ENCODE results near the gene OPCML.

OPCML gene

DNA sequence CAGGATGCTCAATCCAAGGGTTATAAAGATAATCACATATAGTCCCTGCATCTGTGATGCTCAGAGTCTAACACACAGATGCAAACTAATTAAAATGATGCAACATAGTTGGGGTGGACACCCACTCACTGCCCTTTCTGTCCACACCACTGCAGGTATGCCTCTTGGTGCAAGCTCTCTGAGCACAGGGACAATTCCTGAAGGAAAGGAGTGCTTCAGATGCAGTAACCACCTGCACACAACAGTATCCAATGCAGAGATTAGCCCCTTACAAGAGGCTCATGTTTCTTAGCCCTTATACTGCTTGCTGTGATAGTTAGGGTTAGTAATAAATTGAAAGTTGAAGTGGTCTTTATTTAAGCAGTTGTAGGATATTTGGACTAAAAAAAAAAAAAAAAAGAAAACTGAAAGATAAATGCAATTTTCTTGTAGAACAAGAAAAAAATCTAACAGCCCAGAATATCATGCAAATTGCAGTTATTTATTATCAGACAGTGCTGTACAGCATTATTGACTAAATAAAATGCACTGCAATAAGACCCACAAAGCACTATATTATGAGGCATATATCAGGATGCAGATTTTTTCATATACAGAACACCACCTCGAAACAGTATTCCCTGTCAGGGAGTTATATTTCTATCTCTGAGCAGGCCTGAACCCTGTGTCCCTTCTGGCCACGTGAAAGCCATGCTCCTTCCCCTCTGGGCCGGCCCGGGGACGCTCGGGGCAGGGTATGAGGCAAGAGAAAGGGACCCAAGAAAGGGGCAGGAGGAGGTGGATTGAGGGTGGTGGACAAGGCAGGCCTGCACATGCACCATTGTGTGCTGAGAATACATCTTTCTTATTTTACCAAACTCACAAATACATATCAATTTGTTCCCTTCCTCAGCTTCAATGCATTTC is 260.2 kb downstream of the OPCML start:
- DNase-seq, result no peak

DNA sequence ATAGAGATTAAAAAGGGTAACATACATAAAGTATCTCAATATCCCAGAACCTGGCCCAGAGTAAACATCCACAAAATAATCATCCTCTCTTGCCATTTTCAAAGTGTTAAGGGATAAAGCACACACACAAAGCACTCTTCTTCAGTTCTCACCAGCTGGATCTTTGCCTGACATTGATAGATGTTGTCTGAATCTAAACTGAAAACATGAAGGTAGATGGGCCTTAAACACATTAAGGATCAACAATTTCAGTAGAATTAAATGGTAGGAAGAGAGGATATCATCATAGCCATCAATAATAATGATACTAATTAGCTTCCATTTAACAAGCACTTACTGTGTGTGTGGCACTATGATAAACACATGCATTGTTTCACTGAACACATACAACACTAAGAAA is 261.1 kb downstream of the OPCML start:
- DNase-seq, result no peak

DNA sequence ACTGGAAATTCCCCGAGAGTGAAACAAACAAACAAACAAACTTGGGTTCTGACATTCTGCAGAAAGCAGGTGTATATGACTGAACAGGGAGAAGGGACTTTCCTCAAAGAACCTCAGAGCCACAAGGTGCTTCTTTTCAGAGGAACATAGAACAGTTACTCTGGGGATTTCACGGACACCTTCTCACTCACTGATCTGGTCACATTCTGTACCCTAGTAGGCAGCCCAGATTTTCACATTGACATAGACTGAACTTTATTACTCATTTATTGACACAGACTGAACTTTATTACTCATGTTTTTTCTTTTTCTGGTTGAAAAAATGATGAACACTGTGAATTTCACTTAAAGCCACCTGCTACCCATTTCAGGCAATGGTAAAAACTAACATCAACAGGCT is 263.0 kb downstream of the OPCML start:
- DNase-seq, result no peak

DNA sequence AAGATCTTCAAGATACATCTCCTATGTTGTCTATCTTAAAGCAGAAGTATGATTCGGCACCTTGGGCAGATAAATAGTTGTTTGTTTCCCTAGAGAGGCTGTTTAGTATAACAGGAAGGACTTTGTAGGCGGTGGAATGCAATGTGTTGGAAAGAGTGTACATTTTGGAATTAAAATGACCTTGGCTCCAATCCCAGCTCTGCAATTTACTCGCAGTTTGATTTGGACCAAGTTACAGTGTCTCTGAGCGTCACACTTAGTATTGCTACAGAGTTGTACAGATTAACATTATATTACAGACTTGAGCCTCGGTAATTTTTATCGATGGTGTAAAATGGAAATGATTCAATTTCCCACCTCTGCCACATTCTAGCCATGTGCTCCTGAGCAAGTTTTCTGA is 265.3 kb downstream of the OPCML start:
- DNase-seq, result no peak

DNA sequence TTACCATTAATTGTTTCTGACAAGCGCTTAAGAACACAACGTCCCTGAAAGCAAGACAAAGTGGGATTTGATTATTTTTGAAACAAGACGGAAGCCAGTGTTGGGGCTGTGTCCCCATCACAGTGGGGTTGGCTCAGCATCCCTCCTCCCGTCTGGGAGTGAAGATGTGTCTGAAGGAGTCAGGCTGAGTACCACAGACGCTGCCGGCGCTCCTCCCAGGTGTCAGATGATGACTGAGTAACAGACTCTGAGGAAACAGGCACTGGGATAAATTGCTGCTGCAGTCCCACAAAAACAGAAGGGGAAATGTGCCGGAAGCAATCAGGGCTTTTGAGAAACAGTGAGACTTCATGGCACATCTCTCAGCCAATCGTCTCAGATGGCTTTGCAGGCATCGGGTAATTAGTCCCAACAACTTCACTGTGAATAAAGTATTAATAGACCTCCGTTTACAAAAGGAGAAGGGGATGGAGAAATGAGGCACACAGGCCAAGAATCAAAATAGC is 266.7 kb downstream of the OPCML start:
- DNase-seq, result no peak

DNA sequence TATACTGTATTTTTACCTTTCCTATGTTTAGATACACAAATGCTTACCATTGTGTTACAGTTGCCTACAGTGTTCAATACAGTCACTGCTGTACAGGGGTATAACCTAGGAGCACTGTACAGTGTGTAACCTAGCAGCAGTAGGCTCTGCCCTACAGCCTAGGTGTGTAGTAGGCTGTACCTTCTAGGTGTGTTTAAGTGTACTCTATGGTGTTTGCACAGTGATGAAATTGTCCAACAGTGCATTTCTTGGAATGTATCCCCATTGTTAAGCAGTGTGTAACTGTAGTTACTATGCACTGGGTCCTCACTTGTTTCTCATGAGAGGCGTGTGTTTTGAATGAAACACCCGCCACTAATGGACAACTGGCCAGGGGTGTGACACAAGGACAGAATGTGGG is 269.0 kb downstream of the OPCML start:
- DNase-seq, result no peak

DNA sequence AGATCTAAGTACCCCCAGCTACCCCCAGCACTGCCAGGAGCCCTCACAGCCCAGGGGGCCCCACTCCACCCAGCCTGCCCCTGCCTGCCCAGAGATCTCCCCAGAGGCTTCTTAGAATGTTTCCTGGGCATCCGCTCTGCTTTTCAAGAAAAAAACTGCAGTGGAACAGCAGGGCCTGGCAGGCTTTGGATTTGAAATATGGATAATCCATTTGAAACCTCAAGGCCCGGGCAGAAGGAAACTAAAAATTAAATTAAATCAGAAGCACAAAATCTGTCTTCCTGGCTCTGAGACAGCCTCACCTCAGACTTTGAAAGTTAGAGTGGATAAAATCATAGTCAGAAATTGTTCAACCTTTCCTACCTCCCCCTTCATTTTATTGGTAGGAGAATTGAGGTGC is 273.6 kb downstream of the OPCML start:
- DNase-seq, result no peak

DNA sequence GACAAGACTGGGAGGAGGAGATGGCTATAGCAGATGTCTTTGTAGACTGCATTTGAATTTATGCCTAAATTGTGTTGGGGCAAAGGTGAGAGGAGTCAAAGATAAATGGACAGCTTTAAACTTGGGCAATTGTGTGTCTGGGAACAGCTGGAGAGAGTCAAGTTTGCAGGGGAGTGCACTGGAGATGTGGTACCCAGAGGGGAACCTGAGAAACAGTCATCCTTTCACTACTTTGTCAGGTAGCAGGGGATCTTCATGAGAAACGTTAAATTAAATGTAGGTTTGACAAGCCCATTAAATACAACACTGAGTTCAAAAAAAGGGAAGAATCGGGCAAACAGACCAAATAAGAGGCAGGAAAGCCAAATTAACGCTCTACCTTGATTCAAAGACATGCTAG is 277.7 kb downstream of the OPCML start:
- no peak for DNase-seq

DNA sequence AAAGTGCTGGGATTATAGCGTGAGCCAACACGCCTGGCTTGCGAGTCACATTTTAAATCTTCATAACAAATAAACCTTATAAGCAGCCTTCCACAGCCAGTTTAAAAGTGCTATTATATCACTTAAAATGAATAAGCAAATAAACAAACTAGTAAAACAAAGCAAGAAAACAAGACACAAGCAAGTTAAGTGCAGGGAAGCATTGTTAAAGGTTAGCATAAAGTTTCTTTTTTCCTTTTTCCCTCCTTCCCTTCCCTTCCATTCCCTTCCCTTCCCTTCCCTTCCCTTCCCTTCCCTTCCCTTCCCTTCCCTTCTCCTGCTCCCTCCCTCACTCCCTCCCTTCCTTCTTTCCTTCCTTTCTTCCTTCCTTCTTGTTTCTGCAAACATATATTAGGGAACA is 278.7 kb downstream of the OPCML start:
- no peak for DNase-seq

DNA sequence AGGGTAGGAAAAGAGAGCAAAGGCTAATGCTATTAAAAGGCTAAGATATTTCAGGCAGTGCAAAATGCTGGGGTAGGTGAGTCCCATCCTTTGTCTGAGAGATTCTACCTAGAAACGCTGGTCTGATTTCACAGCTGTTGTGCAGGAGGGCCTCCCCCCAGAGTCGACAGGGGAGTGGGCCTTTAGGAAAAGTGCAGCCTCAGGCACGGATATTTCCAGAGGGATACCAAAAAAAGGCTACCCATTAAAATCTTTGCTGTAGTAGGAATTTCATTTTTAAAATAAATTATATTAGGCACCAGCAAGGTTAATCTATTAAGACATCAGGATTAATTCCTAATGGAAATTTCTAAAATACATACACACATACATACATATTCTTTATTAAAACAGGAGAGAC is 280.5 kb downstream of the OPCML start:
- DNase-seq, result no peak

DNA sequence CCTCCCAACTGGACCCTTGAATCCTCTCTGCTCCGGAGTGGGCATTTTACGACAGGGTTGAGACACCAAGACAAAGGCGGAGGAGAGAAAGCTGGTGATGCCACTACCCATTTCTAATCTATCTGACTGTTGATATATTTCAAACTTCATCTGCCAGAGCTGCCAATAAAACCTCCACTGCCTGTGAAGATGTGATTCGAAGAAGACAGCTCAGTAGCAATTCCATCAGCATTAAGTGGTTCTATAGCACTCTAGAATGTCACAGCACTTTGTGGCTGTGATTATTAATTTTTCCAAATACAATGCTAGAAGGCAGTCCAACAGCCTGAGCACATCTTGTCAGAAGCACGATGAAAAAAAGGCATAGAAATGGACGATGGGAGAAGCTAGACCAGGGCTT is 282.8 kb downstream of the OPCML start:
- DNase-seq, result no peak

DNA sequence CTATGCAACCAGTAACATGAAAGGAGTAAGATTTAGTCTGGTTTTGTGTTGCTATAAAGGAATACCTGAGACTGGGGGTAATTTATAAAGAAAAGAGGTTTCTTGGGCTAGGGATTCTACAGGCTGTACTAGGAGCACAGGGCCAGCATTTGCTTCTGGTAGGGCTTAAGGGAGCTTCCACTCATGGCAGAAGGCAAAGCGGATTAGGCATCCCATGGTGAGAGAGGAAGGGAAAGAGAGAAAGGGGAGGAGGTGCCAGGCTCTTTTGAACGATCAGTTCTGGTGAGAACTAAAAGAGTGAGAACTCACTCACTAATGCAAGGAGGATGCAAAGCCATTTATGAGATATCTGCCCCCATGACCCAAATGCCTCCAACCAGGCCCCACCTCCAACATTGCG is 283.2 kb downstream of the OPCML start:
- no peak for DNase-seq

DNA sequence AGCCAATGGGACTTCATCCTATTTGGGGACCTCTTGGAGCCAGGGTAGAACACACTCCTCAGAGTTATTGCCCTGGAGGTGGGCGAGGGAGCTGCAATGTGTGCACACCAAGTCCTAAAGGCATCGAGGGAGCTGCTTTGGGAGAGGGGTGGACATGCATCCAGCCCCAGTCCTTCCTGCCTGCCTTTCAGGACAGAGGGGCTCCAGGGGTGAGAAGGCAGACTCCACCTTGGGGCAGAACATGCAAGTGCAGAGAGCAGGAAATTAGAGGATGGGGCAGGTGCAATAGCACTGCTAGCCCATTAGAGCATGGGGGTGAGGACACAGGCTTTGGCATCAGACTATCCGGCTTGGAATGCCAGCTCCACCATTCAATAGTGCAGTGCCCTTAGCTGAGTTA is 288.5 kb downstream of the OPCML start:
- no peak for DNase-seq

DNA sequence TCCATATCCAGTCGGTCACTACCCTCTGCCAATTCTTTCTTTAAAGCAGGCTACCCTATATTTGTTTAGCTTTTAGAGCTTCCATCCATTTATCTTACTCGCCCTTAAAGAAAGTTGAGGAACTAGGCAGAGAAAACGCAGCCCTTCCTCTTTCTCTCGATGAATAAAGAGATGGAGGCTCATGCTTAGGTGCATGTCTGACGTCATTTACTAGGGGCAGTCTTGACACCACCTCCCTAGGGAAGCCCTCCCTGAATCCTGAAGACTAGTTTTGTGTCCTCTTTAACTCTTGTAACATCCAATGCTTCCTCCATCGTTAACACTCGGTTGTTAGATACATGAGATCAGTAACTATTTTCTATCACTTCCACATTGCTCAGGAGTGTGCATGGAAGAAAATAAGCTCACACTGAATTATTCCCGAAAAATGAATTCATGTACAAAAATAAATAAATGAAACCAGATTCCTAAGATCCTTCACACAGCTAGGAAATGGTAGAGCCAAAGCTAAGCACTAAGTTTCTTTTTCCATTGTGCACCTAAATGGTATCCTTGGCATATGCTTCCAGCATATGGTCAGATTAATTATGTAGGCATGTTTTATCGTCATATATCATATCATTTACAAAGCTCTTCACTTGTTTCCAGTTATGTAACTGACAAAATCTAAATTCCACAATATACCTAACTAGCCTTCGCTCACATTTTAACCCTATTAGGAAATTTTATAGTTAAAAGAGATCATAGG is 291.2 kb downstream of the OPCML start:
- no peak for DNase-seq

DNA sequence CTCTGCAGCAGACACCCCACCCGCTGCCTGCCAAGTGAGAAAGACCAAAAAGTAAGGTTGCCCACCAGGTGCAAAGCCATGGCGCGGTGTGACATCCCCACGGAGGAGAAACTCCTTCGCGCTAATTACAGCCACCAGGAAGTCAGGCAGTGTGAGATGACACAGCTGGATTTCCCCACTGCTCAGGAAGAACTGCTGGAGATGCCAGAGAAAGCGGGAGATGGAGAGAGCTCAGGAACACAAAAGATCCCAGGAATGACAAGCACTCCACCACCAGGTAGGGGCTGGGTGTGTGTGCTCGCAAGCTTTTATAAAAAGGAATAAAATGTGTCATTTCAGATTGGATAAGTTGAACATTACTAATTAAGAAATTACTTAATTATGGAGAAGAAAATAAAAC is 292.7 kb downstream of the OPCML start:
- no peak for DNase-seq

DNA sequence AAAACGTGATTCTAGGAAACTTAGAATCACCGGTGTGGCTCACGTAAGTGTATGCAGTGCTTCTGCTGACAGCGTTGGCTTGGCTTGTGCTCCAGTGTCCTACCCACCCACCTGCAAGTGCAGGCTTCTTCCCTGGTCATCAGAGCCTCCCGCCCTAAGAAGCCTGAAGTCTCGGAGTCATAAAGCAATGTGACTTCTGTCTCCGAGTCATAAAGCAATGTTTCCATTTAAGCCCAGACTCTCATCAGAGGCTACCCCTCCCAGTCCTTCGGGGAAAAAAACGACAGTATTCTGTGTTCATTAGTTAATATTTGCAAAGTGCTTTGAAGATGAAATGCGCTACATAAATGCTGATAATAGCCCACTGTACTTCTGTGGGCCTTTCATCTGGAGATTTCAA is 293.8 kb downstream of the OPCML start:
- DNase-seq, result no peak

DNA sequence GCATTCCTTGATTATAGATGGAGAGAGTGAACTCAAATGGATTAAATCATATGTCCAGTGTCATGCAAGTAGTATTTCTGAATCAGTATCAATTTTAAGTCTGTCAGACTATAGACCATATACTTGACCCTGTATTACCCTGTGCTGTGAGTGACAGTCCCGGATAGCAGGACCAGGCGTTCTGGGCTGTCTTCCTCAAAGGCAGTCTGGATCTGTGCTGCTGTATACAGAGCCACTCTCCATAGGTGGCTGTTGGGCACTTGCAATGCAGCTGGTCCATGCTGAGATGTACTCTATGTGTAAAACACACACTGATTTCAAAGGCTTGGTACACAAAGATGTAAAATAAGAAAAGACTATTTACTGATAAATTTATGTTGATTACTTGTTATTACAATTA is 294.3 kb downstream of the OPCML start:
- no peak for DNase-seq

DNA sequence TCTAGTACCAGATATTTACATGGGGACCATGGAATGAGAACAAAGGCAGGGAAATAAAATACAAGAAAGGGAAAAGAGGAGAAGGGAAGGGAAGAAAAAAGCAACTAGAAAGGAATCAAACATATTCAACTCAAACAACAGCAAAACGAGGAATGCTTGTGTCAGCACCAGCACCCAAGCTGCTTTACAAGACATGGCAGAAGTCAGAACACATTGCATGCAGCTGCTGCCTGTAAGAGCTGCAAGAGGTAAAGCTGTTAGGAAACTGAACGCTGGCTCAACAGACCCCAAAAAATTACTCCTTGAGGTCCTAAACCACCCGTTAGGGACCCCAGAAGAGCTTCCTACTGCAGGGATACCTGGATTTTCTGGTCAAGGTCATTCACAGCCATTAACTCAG is 296.9 kb downstream of the OPCML start:
- DNase-seq, result no peak

DNA sequence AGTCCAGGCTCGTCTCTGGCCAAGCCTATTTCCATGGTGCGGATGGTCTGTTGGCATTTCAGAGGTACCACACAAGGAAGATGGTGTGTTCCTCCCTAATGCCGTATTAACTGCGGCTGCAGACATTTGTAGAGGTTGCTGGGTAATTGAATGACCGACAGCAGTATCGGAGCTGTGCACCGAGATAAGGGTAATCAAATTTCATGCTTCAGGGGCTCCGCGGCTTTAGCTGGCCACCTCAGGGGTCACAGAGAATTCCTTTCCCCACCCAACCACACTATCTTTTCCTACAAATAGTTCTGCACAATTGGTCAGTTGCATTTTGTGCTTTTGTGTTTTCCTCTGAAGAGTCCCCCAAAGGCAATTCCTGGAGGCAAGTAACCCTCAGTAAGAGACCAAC is 297.4 kb downstream of the OPCML start:
- DNase-seq, result no peak

DNA sequence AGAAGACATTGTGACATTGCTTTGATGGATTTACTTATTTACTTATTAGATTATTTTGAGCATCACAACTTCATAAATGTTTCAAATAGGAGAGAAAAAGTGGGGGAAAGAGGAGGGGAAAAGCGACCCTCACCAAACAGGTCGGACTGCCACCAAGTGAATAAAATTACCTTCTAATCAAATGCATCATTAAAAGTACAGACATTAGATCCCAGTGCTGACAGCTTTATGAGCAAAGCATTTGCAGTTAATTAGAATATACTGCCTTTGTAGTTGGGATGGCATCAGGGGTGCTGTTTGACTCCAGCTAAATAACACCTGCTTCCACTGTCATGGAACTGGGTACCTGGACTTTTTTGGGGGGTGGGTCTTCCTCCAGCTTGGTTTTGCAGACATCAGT is 299.6 kb downstream of the OPCML start:
- DNase-seq, result no peak

DNA sequence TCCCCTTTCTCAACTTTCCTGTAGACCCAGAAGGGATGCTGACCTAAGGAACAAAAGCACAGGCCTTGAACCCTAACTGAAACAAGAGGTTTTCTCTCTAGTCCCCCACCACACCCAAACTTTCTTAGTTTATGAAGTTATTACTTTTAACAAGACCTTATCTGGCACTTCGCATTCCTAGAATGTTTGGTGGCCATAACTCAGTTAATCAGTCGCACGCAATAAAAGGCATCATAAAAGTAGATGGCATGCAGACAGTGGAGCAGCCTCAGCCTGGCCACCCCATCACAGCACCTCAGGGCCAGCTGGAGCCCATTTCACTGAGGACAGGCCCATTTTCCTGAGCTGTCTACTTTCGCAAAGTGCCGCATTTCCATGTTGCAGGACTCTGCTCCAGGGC is 301.9 kb downstream of the OPCML start:
- no peak for DNase-seq

DNA sequence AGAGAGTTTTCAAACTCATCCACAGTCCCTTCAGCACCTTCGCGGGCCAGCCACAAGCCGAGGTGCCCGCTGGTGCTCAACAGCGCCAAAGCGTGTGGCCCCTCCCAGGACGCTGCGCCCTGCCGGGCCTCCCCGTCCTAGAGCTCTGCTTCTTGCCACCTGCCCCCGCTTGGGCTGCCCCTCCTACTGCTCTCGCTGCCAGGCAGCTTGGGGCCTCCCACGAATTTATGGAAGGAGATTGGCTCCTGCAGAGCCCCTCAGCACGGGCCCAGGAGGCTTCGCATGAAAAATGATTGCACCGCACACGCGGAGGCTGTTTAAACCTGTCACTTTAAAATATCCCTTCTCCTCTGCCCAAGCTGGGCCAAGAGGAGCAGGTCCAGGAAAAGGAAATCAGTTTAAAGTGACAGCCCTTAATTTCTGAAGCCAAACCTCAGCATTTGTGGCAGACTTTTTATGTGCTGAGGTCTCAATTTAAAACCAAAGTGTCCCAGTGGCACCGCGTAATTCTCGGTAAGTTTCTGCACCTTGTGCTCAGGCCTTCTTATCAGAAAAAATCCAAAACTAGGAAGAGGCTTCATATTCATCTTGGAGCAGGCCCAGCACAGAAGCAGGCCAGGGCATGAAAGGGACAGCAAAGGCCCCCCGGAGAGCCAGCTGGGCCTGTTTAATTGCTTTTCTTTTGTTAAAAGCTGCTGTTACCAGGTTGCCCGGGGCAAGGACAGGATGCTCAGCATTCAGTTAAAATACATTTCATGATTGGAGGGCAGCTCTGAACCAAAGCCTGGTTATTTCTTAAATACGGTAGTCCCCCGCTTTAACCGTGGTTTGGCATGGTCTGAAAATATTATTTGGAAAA is 303.6 kb downstream of the OPCML start:
- peak; percentile 37 for DNase-seq

DNA sequence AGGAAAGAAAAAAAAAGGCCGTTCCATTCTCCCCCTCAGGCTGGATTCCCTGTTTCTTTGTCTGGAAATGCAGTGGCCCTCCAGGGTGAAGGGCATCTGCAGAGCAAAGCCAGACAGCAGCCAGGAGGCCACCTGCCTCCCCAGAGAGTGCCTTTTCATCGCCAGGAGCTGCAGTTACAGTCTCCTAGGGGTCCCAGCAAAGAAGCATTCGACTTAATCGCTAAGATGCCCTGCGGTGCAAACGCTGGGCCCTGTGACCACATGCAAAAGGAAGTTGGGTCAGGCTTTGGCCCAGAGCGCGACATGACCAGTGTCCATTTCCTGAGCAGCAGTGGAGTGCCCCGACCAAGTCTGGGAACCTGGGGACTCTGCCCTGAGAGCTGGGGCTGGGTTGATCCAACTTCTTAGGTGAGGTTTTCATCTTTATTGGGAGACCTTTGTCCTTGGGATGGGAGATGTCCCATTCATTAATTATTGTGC is 304.6 kb downstream of the OPCML start:
- no peak for DNase-seq

All from right hindlimb (tissue), 1 donor.